HEK293T (cell line): ENCODE data around the gene MAP2K1.

ENCODE experiments used
- CTCF ChIA-PET: fragments of 350-600 bp; formaldehyde crosslinking; extraction: SDS; loops from one replicate; lab custom pipeline; 2021; ENCODE audit warnings: antibody characterized with exemption, inconsistent platforms; lab: Yijun Ruan, JAX
- POLR2A ChIA-PET: fragments of 350-600 bp; formaldehyde crosslinking; extraction: SDS; loops from one replicate; lab custom pipeline; 2020; ENCODE audit warnings: antibody characterized with exemption, inconsistent platforms; lab: Yijun Ruan, JAX
- DNase-seq: peaks from one replicate; pipeline ENCODE4 v3.0.0; 2012; ENCODE audit warnings: mixed read lengths; ENCODE audit errors: extremely low spot score
- ARNT ChIP-seq: fragments of 450-650 bp; IDR thresholded peaks from 2 replicates; pipeline ENCODE4 v1.6.1; 2017; ENCODE audit warnings: mild to moderate bottlenecking
- BHLHE40 ChIP-seq: fragments of 450-650 bp; IDR thresholded peaks from 2 replicates; pipeline ENCODE4 v1.6.1; 2016; ENCODE audit warnings: mild to moderate bottlenecking, moderate library complexity, borderline replicate concordance
- CTBP1 ChIP-seq: fragments of 450-650 bp; IDR thresholded peaks from 2 replicates; pipeline ENCODE4 v1.6.1; 2016; ENCODE audit warnings: borderline replicate concordance
- ELF4 ChIP-seq: fragments of 450-650 bp; IDR thresholded peaks from 2 replicates; pipeline ENCODE4 v1.6.1; 2017; ENCODE audit warnings: antibody characterized with exemption
- FOXA1 ChIP-seq: fragments of 450-650 bp; IDR thresholded peaks from 2 replicates; pipeline ENCODE4 v1.6.1; 2016; ENCODE audit warnings: mild to moderate bottlenecking
- FOXK2 ChIP-seq: fragments of 450-650 bp; IDR thresholded peaks from 2 replicates; pipeline ENCODE4 v1.6.1; 2016; ENCODE audit warnings: mild to moderate bottlenecking
- FOXM1 ChIP-seq: fragments of 450-650 bp; IDR thresholded peaks from 2 replicates; pipeline ENCODE4 v1.6.1; 2017; ENCODE audit warnings: mild to moderate bottlenecking, borderline replicate concordance
- HDGF ChIP-seq: fragments of 450-650 bp; IDR thresholded peaks from 2 replicates; pipeline ENCODE4 v1.6.1; 2017; ENCODE audit warnings: antibody characterized with exemption, borderline replicate concordance
- L3MBTL2 ChIP-seq: fragments of 450-650 bp; conservative IDR thresholded peaks from 2 replicates; pipeline ENCODE4 v1.6.1; 2016; ENCODE audit warnings: mild to moderate bottlenecking
- LEF1 ChIP-seq: fragments of 450-650 bp; IDR thresholded peaks from 2 replicates; pipeline ENCODE4 v1.6.1; 2017; ENCODE audit warnings: mild to moderate bottlenecking, borderline replicate concordance
- NFRKB ChIP-seq: fragments of 450-650 bp; IDR thresholded peaks from 2 replicates; pipeline ENCODE4 v1.6.1; 2016; ENCODE audit warnings: mild to moderate bottlenecking, moderate library complexity
- SP1 ChIP-seq: fragments of 450-650 bp; IDR thresholded peaks from 2 replicates; pipeline ENCODE4 v1.6.1; 2017
- SUZ12 ChIP-seq: fragments of 450-650 bp; IDR thresholded peaks from 2 replicates; pipeline ENCODE4 v1.6.1; 2016; ENCODE audit warnings: mild to moderate bottlenecking
- TARDBP ChIP-seq: fragments of 450-650 bp; IDR thresholded peaks from 2 replicates; pipeline ENCODE4 v1.6.1; 2016
- ZNF384 ChIP-seq: fragments of 450-650 bp; IDR thresholded peaks from 2 replicates; pipeline ENCODE4 v1.6.1; 2016
- TF ChIP-seq, protein P1 (sequence below): fragments of 450-650 bp; IDR thresholded peaks from 2 replicates; pipeline ENCODE4 v1.6.1; 2016

Gene MAP2K1

GRCh38 chr15:66419471-66419870 is 32.8 kb downstream of the MAP2K1 start:
- CTCF ChIA-PET: no interaction called here
- no peak for TF ChIP-seq TARDBP
- TF ChIP-seq, protein P1, sequence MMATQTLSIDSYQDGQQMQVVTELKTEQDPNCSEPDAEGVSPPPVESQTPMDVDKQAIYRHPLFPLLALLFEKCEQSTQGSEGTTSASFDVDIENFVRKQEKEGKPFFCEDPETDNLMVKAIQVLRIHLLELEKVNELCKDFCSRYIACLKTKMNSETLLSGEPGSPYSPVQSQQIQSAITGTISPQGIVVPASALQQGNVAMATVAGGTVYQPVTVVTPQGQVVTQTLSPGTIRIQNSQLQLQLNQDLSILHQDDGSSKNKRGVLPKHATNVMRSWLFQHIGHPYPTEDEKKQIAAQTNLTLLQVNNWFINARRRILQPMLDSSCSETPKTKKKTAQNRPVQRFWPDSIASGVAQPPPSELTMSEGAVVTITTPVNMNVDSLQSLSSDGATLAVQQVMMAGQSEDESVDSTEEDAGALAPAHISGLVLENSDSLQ: no peak
- POLR2A ChIA-PET: no interaction called here
- DNase-seq: no peak

- CTCF ChIA-PET: no interaction called here
- POLR2A ChIA-PET: no interaction called here
- TF ChIP-seq, protein P1: no peak
- TF ChIP-seq FOXM1: no peak
- TF ChIP-seq SP1: no peak
- TF ChIP-seq NFRKB: no peak
- TF ChIP-seq CTBP1: no peak
- no peak for TF ChIP-seq ZNF384
- no peak for TF ChIP-seq SUZ12
- no peak for TF ChIP-seq HDGF
- no peak for TF ChIP-seq FOXK2
- no peak for TF ChIP-seq L3MBTL2
- TF ChIP-seq TARDBP: no peak
- TF ChIP-seq ARNT: no peak
- TF ChIP-seq FOXA1: no peak
- no peak for TF ChIP-seq ELF4
- no peak for TF ChIP-seq LEF1
- TF ChIP-seq BHLHE40: no peak
- no peak for DNase-seq
Observed at GRCh38 chr15:66422347-66422746, 35.6 kb downstream of the MAP2K1 start.

DNA sequence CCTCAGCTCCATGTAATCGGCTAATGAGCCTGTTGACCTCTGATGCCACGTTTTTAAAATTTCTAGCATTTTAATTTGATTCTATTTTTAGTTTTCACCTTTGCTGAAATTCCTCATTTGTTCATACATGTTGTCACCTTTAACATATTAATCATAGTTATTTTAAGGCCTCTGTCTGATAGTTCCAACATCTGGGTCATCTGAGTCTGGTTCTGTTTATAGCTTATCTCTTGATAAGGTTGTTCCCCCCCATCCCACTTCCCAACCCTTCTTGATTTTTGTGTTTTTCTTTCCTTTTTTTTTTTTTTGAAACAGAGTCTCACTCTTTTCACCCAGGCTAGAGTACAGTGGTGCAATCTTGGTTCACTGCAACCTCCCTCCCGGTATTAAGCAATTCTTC is 36.4 kb downstream of the MAP2K1 start:
- TF ChIP-seq NFRKB (no peak), ZNF384 (no peak), SUZ12 (no peak)
- ChIA-PET CTCF (interaction anchor here (0.6 kb wide), 1 partner anchor 76 kb away, joined by 5 read pairs; no protein-coding TSS in a partner anchor), POLR2A (no interaction called here)
- no peak for DNase-seq

GRCh38 chr15:66424963-66425612 is 38.4 kb downstream of the MAP2K1 start:
- TF ChIP-seq ELF4 (no peak), BHLHE40 (no peak), FOXA1 (no peak), ZNF384 (no peak), TARDBP (no peak), HDGF (no peak), SP1 (no peak), LEF1 (no peak), SUZ12 (no peak), FOXK2 (no peak), CTBP1 (no peak), L3MBTL2 (no peak), ARNT (no peak)
- TF ChIP-seq, protein P1: no peak
- no peak for DNase-seq
- ChIA-PET POLR2A (no interaction called here), CTCF (interaction anchor here (0.6 to 1.2 kb wide), 2 partner anchors 10 to 43 kb away, joined by 3 read pairs; no protein-coding TSS in a partner anchor)

DNA sequence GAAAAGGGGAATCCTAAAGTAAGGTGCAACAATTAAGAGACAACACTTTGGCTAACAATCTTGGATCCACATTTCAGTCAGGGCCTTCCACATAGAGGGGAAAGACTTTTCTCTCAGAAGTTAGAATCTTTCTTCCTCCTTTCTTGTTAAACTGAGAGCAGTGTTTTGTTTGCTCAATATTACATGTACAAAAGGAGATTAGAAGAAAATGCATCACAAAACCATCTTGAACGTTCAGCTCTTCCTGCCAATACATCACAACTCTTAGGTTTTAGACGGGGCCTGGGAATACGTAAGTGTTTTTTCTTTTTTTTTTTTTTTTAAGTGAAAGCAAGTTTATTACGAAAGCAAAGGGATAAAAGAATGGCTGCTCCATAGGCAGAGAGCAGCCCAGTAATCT is 39.1 kb downstream of the MAP2K1 start:
- CTCF ChIA-PET: no interaction called here
- POLR2A ChIA-PET: no interaction called here

GRCh38 chr15:66429117-66429516 is 42.4 kb downstream of the MAP2K1 start:
- CTCF ChIA-PET: interaction anchor here (0.5 kb wide), 1 partner anchor 1731 kb away, joined by 3 read pairs; no protein-coding TSS in a partner anchor
- TF ChIP-seq SUZ12 (no peak), TARDBP (no peak), L3MBTL2 (no peak), FOXM1 (no peak), FOXK2 (no peak), ZNF384 (no peak), FOXA1 (no peak), CTBP1 (no peak), BHLHE40 (no peak), LEF1 (no peak), NFRKB (no peak), HDGF (no peak), SP1 (no peak), ARNT (no peak)
- TF ChIP-seq, protein P1: no peak

More for the DNA sequence above, 39.1 kb downstream of the MAP2K1 start:
- DNase-seq: no peak
- TF ChIP-seq HDGF (no peak), ARNT (no peak), FOXK2 (no peak), BHLHE40 (no peak), TARDBP (no peak), SP1 (no peak), FOXA1 (no peak), ELF4 (no peak), CTBP1 (no peak)
- TF ChIP-seq, protein P1: no peak

More at GRCh38 chr15:66429117-66429516, 42.4 kb downstream of the MAP2K1 start:
- POLR2A ChIA-PET: no interaction called here
- no peak for DNase-seq
